Measurements from ENCODE around the gene CLCNKB.

The CLCNKB gene

DNA sequence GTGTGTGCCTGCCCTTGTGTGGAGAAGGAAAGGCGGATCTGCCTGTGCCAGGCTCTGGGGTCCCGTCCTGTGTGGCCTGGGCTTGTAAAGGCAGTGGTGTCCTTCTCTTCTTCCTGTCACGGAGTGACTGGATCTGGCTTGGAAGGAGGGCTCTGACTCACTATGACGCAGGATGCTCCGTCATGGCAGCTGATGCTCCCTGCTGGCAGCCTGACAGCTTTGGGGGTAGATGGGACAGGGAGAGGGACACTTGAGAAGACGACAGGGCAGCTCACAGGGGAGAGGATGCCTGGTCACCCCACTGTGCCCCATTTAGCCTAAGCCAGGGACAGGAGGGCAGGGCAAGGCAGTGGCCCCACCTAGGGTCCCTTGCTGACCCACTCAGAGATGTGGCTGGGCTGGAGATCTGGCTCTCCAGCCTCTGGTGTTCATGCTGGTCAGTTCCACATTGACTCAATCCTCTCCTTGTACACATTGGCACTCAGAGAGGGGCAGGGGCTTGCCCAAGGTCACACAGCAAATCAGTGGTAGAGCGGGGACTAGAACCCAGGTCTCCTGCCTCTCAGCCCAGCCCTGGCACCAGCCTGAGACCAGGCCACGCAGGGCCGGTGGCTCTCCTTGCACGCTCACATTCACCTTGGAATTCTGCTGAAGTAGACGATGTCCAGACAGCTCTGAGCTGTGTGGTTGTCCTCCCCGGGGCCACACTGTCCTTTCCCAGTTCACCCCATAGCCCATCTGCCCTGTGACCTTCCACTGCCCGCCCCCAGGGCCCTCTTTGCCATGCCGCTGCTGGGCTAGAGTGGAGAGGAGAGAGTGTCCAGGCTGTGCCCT lies 32.7 kb downstream of the CLCNKB start:
- peak; percentile 94 for DNase-seq (ENCODE audit: low spot score)

DNA sequence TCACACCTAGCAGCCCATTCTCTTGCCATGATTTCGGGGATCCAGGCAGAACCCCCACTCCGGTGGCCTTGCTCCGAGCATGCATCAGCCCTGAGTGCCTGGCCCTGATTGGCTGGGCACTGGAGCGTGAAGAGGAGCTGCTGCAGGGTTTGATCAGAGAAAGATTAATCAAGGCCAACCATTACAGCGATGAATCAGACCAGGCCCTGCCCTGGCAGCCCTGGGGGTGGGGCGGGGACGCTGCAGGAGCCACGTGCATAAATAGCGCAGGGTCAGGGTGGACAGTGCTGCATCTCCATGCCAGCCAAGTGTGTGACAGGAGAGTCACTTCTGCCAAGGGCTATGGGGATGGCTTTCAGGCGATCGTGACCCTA lies 33.3 kb downstream of the CLCNKB start:
- DNase-seq (ENCODE audit: low spot score), result no peak

DNA sequence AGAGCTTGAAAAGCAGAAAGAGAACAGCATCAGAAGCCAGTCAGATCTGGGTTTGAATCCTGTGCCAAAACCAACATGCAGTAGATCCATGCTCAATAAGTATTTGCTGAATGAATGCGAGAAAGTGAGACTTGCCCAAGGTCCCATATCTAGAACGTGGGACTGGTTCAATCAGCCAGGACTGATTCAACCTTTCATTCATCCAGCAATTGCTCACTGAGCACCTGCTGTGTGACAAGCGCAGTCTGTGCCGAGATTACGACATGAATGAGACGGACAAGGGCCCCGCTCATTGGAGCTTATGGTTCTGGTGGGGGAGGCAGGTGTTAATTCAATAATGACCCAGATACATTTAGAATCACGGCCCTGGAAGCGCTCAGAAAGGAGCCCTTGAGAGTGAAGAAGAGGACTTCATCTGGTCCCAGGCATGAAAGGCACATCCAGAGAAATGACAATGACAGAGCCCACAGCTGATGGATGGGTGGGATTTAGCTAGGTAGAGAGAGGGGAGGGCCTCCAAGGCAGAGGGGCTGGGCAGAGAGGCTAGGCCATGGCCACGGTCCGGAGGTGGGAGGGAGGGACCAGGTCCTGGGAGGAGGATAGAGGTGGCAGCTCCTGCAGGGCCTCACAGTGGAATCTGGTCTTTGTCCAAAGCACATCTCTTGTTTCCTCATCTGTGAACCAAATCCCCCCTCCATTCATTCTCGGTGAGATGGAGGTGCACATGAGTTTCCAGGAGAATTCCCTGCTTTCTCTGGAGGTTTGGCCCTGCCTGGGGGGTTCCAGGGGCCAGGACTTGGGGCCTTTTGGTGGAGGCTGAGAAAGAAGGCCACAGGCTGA lies 34.0 kb downstream of the CLCNKB start:
- DNase-seq (ENCODE audit: low spot score), result no peak

DNA sequence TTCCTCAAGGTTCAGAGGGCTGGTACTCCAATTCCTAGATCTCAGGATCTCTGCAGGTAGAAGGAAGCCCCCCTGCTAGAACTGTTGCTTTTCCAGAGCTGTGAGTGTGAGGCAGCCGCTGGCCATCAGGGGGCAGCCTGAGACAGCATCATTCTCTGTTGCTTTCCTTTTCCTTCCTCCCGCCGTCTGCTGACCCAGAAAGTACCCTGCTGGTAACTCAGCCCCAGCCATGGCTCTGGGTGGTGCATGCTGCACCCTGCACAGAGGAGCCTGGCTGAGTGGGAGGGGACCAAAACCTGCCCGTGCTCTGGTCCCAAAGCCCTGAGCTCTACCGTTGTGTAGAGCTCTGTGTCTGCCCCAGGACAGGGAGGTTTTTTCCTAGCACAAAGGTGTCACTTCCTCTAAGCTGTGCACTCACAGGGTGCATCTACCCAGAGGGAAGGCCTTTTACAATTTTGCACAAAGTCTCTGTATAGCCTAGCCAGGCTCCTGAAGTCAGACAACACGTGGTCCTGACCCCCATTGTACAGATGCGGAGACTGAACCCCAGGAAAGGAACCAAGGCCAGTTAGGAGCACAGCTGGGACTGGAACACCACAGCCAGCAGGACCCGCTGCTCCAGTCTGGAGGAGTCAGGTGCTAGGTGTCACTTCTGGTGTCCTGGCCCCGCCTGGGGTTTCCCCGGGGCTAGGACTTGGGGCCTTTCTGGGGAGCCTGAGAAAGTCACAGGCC lies 35.5 kb downstream of the CLCNKB start:
- DNase-seq (ENCODE audit: low spot score), result peak; percentile 79

DNA sequence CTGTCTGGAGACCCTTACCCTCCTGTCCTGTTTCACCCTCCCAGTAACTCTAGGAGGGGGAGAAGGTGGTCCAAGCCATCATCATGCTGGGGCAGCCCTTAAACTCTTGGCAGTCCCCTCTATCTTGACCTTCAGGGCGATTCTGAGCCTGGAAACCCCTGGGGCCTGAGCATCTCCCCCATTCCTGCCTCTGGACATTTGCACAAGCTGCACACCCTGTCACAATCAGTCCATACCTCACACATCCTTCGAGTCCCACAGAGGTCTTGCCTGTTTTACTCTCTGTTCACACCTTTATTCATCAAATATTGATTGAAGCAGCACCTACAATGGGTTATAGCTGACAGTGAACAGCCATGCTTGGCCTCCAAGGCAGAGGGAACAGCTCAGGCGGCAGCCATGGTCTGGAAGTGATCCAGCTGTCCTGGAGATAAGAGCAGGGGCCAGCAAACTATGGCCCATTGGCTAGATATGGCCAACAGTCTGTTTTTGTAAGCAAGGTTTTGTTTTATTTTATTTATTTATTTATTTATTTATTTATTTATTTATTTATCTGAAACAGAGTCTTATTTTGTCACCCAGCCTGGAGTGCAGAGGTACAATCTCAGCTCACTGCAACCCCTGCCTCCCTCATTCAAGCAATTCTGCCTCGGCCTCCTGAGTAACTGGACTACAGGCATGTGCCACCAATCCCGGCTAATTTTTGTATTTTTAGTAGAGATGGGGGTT lies 37.0 kb downstream of the CLCNKB start:
- no peak for DNase-seq (ENCODE audit: low spot score)

DNA sequence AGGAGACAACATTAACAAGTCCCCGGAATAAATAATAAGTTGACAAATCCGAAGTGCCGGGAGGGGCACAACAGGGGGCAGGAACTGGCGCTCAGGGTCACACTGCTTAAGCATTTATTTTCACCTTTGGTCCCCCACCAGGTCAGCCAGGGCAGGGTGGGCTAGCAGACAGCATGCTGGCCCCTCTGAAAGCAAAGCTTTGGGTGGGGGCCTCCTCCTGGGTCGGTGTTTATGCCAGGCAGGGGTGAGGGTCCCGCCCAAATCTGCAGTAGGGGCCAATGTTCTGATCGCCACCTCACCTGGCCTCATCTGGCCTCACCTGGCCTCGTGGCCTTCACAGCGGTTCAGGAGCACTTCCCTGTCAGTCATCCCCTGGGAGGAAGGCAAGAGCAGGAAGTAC lies 38.1 kb downstream of the CLCNKB start:
- DNase-seq (ENCODE audit: low spot score), result no peak

DNA sequence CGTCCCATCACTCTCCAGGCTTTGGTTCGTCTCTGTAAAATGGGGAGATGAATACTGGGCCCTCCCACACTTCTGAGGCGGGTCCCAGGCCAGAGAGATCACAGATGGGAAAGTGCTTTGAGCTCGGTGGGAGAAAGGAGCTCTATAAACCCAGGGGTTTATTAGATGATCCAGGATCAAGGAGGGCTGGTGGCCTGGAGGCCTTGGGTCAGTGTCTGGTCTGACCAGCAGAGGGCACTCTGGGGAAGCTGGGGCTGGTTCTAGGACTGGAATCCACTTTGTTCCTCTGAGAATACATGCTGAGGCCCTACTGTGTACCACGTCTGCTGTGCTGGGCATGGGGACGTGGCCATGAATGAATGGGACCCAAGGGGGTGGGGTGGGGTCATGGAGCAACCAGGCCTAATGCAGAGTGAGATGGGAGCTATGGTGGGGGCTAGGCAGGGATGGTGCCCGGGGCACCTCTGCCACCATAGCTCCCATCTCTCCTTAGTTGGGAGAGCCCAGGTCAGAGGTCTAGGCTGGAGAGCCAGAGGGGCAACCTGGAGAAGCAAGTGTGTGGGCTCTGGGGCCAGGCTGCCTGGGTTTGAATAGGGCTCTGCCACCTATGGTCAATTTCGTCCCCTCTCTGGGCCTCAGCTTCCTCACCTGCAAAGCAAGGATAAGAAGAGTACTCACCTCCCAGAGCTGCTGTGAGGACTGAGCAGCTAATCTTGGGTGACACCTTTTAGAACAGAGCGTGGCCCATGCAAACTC lies 38.9 kb downstream of the CLCNKB start:
- peak; percentile 81 for DNase-seq (ENCODE audit: low spot score)

DNA sequence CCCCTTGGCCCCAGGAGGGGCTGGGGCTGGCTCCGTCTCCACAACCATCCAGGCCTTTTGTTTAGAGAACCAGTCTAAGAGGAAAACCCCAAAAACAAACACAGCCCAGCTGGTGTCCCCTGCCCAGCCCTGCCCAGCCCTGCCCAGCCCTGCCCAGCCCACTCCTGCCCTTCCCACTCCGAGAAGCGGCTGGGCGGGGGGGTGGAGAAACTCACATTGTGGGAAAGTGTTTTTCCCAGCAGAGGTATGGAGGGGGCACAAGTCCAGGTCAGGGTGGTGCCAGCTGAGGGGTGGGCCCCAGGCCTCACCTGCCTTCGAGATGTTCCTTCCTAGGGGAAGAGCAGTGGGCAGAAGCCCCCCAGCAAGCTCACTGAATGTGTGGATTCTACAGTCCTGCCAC lies 39.9 kb downstream of the CLCNKB start:
- no peak for DNase-seq (ENCODE audit: low spot score)

DNA sequence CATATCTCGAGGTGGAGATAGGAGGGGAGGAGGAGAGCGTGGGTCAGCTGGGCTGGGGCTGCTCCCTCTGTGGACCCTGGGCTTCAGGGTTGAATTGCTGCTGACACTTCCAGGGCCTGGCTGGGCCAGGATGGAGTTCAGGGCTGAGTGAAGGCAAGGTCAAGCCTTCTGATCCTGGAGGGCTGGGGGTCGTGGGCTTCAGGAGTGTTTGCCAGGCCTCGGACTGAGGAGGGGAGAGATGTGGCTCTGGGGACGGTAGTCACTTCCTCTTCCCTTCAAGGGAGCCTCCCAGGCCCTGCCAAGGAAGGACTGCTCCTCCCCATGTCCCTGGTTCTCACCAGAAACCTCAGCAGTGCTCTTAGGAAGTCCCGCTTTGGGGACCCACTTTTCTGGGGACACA lies 41.9 kb downstream of the CLCNKB start:
- DNase-seq (ENCODE audit: low spot score), result no peak

DNA sequence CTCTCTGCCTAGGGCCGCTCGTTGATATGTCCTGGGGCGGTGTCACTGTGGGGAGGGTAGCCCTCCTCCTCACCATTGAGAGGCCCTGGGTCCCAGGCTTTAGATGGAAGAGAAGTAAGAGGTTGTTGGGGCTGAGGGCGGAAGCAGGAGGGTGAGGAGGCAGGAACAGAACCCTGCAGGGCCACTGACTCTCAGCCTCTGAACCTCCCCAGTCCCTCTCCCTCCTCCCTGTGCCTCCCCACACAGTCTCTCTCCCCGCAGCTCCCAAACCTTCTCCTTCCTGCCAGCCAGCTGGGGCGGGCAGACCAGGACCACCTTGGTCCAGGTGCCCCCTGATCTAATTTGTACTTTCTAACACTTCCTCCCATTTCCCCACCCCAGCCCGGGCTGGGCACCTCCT lies 44.2 kb downstream of the CLCNKB start:
- DNase-seq (ENCODE audit: low spot score), result no peak

DNA sequence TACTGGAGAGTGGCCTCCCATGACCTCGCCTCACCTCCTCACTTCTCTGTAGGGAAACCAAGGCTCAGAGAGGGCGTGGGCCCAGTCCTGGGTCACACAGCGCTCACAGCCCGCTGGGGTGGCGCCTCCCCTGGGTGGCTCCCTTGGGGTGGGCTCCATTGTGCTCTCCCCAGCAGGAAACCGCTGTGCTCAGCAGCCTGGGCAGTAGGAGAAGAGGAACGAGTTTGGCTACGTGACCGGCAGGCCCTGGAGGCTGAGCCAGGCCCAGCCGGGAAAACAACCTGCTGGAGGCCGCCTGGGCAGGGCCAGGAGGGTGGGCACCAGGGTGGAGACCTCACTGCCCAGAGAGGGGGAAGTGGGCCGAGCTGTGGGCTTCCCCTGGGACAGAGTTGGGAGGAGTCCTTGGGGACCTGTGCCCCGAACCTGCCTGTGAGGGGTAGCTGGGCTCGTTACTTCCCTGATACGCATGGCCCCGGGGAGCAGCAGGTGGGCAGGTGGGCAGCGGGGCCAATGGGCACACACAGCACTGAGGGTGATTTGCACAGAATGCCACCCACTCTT lies 44.8 kb downstream of the CLCNKB start:
- no peak for DNase-seq (ENCODE audit: low spot score)

DNA sequence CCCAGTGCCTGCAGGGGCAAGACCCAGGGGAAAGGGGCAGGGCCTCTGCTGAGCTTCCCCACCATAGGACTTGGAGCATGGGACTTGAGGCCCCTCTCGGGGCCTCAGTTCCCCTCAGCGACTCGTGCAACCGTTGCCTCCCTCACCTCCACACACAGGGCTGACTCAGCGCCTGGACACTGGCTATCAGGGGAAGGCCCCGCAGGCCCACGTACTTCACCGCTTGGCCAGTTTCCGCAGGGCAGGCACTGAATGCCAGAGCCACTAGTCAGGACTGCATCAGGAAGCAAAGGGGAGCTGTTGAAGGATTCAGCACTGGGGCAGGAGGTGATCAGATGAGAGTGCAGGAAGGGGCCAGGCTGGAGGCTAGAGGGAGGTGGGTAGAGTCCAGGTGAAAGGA lies 45.4 kb downstream of the CLCNKB start:
- DNase-seq (ENCODE audit: low spot score), result no peak

DNA sequence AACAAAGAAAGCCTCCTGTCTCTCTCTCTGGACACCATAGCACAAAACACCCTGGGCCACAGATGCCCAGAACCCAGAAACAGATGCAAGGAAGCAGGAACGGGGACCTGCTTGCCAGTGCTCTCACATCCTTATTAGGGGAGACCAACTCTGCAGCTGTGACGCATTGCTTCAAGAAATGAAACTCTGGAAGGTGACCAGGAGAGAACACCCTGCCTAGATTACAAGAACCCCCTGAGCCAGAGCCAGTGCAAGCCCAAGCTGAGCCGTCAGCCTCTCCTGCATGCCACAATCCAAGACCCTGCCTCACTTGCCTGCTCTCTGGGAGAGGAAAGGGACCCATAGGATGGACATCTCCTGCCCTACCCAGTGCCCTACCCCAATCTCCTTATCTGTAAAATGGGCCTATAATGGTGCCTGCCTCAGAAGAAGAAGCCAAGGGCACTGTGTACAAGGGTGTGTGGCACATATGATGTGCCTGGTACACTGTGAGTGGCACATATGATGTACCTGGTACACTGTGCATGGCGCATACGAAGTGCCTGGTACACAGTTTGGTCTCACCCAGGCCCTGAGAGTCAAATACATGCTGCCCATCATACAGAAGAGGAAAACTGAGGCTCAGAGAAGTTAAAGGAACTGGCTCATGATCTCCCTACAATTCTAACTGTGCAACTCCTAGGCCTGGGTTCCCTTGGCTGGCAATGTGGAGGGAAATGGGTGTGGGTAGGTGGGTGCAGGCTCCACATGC lies 46.7 kb downstream of the CLCNKB start:
- DNase-seq (ENCODE audit: low spot score), result no peak

DNA sequence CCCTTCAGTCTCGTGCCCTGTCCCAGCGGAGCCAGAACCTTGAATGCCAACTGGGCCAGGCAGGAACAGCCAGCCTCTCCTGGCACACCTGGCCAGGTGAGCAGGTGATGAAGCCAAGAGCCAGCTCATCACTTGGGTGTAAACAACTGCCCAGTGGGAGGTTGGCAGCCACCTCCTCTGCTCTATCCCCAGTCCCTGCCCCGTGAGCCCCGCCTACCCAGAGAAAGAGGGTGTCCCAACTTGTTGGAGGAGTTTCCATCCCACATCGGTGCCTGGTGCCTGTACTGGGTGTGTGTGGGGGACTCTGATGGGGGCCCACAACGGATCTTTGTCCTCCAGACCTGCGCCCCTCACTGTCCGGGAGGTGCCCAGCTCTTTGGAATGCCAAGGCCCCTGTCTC lies 47.7 kb downstream of the CLCNKB start:
- no peak for DNase-seq (ENCODE audit: low spot score)

DNA sequence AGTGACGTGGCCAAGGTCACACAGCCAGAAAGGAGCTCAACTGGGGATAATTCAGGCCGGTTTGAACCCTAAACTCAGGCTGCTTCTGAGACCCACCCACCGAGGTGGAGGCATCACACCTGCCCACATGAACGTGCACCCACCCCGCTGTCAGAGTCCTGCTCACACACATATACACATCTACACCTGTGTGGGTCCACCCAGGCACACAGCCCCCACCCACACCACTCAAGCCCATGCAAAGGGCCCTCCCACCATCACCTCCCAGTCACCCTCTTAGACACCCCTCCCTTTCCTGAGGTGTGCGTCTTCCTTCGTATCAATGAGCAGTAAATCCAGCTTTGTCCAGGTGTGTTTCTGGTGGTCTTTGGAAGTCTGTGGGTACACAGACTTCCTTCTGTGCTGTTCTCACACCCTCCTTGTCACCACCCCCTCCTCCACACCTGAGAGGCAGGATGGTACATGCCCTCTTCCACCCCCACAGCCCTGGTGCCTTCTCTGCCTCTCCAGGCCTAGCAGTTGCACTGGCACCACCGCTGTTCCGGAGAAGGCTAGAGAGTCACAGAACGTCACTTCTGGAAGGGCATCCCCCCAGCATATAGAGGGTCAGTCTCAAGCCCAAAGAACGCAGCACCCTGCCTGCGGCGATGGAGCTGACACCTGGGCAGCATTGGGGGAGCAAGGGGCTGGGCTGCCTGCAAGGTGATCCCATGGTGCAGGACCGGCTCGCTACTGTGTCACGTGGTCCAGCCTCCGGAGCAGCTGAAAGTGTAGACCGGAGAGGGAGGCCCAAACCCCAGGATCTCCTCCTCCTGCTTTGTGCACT lies 48.7 kb downstream of the CLCNKB start:
- DNase-seq (ENCODE audit: low spot score), result no peak

DNA sequence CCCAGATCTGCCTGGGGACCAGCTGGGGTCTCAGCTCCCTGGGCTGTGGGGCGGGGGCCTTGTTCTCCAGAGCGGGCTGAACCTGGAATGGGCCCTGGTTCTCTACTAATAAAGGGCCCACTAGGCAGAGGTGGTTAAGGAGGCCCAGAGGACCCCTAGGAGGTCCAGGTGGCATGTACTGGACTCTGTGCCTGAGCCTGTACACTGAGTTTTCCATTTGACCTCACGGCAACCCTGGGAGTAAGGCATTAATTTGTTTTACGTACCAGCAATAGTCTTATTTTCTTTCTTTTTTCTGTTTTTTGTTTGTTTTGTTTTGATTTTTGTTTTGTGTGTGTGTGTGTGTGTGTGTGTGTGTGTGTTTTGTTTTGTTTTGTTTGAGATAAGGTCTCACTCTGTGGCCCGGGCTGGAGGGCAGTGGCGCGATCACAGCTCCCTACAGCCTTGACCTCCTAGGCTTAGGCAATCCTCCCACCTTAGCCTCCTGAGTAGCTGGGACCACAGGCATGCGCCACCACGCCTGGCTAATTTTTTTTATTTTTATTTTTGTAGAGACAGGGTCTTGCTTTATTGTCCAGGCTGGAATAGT lies 49.4 kb downstream of the CLCNKB start:
- DNase-seq (ENCODE audit: low spot score), result no peak

DNA sequence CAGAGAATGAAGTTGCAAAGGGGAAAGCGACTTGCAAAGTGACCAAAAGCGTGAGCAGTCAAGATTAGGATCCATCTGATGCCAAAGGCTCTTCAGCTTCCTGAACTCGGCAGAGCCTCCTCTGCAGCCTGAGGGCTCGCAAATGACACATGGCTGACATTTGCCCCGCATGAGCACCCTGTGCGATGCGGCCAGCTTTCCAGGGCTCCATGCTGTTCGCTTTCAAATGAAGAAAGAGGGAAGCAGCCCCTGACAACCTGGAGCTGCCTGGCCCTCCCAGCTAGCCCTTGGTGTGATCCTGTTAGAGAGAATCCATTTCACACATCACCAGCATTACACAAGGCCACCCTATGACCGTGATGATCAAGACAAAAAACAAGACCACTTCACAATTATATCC lies 50.0 kb downstream of the CLCNKB start:
- no peak for DNase-seq (ENCODE audit: low spot score)

DNA sequence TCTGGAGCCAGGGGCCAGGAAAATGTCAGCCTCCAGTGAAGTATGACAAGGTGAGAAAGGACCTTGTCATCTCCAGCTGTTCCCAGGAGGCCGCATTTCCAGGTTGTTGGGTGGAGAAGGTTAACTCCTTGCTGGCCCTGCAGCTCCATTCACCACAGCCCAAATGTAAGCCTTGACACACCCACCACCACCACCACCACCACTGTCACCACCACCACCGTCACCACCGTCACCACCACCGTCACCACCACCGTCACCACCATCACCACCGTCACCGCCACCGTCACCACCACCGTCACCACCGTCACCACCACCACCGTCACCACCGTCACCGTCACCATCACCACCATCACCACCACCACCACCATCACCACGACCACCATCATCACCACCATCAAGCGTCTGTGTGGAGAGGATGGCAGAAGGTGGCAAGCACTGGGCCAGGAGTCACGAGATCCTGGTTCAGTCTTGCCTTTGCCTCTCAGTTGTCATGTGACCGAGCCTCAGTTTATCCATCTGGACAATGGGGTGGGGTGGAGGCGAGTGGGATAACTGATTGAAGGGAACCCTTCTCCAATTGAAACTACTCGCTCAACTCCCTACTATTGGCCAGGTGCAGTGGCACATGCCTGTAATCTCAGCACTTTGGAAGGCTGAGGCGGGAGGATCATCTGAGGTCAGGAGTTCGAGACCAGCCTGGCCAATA lies 51.0 kb downstream of the CLCNKB start:
- DNase-seq (ENCODE audit: low spot score), result no peak

Measured in AG08395 (cell line).